Astrocyte (in vitro differentiated cells and primary cell): ENCODE data around the gene CHSY1. TPM values are rescaled to one million over a fixed set of nuclear protein-coding genes. Genes with fewer than 3 reads are reported as not detected.

Source experiments
- DNase-seq: peaks from one replicate; pipeline ENCODE4 v3.0.0-alpha.2; 2010; ENCODE audit warnings: low read depth
- FAIRE-seq: peaks from 2 replicates; lab custom pipeline; 2011; peaks lifted over from hg19 to GRCh38; lab: Jason Lieb, UNC
- H2AFZ ChIP-seq: 2 replicates; pipeline ENCODE4 v1.6.0; 2012; ENCODE audit warnings: low read depth, low read length, inconsistent platforms
- H3K27ac ChIP-seq: 2 replicates; pipeline ENCODE4 v1.5.1; 2011; ENCODE audit warnings: low read depth, low read length, inconsistent platforms
- H3K27me3 ChIP-seq: 2 replicates; pipeline ENCODE4 v1.6.0; 2011; ENCODE audit warnings: low read length, inconsistent platforms; ENCODE audit not compliant: insufficient read depth
- H3K36me3 ChIP-seq: 2 replicates; pipeline ENCODE4 v1.5.1; 2011; ENCODE audit warnings: low read length, inconsistent platforms; ENCODE audit not compliant: insufficient read depth
- H3K4me1 ChIP-seq: 2 replicates; pipeline ENCODE4 v1.5.1; 2011; ENCODE audit warnings: low read length, inconsistent platforms; ENCODE audit not compliant: insufficient read depth
- H3K4me2 ChIP-seq: 2 replicates; pipeline ENCODE4 v1.6.0; 2012; ENCODE audit warnings: low read length, inconsistent platforms
- H3K4me3 ChIP-seq: 2 replicates; pipeline ENCODE4 v1.5.1; 2011; ENCODE audit warnings: low read depth, mild to moderate bottlenecking, low read length, inconsistent platforms; ENCODE audit not compliant: insufficient read depth
- H3K79me2 ChIP-seq: 2 replicates; pipeline ENCODE4 v1.6.0; 2012; ENCODE audit warnings: mild to moderate bottlenecking, low read length, inconsistent platforms; ENCODE audit not compliant: insufficient read depth
- H3K9ac ChIP-seq: 2 replicates; pipeline ENCODE4 v1.6.0; 2012; ENCODE audit warnings: mild to moderate bottlenecking, low read length, inconsistent platforms
- H3K9me3 ChIP-seq: 2 replicates; pipeline ENCODE4 v1.5.1; 2012; ENCODE audit warnings: low read depth, mild to moderate bottlenecking, low read length, inconsistent platforms; ENCODE audit not compliant: insufficient read depth
- H4K20me1 ChIP-seq: 2 replicates; pipeline ENCODE4 v1.6.0; 2012; ENCODE audit warnings: low read length, inconsistent platforms; ENCODE audit not compliant: insufficient read depth
- H3K27ac Mint-ChIP-seq: one replicate; pipeline ENCODE4 v1.8.0; 2021; ENCODE audit warnings: mild to moderate bottlenecking, mixed read lengths; ENCODE audit not compliant: unreplicated experiment
- H3K27me3 Mint-ChIP-seq: one replicate; pipeline ENCODE4 v1.8.0; 2021; ENCODE audit warnings: low read depth, mixed read lengths; ENCODE audit not compliant: unreplicated experiment
- H3K36me3 Mint-ChIP-seq: one replicate; pipeline ENCODE4 v1.8.0; 2021; ENCODE audit warnings: low read depth, mixed read lengths; ENCODE audit not compliant: unreplicated experiment
- H3K4me1 Mint-ChIP-seq: one replicate; pipeline ENCODE4 v1.8.0; 2021; ENCODE audit warnings: low read depth, mixed read lengths; ENCODE audit not compliant: unreplicated experiment
- H3K4me3 Mint-ChIP-seq: one replicate; pipeline ENCODE4 v1.8.0; 2021; ENCODE audit warnings: mild to moderate bottlenecking, moderate library complexity, mixed read lengths; ENCODE audit not compliant: unreplicated experiment
- H3K9me3 Mint-ChIP-seq: one replicate; pipeline ENCODE4 v1.8.0; 2021; ENCODE audit warnings: mild to moderate bottlenecking, mixed read lengths; ENCODE audit not compliant: unreplicated experiment
- CTCF ChIP-seq: IDR thresholded peaks from 2 replicates; pipeline ENCODE4 v1.5.1; 2011; ENCODE audit warnings: low read depth, mild to moderate bottlenecking, inconsistent platforms, low read length, moderate library complexity; ENCODE audit not compliant: insufficient read depth
- EZH2 ChIP-seq: IDR thresholded peaks from 2 replicates; pipeline ENCODE4 v1.6.1; 2012; ENCODE audit warnings: mild to moderate bottlenecking, low read length, inconsistent platforms; ENCODE audit not compliant: insufficient read depth
- total RNA-seq: library from RNA; stranded (reverse); gene quantifications from 2 replicates; pipeline ENCODE4 v1.2.1, GENCODE V29; 2021

The CHSY1 gene
- total RNA-seq, 1 donor from 2014 or later = 42.2 TPM

GRCh38 chr15:101148166-101148880 lies 103.5 kb downstream of the CHSY1 start:
- no peaks in the 10 kb centered on the region for H4K20me1 ChIP-seq
- H3K4me1 ChIP-seq = peaks cover 8% of the 10 kb centered on the region
- no peak overlapping the region for H3K4me2 ChIP-seq
- Mint-ChIP-seq H3K36me3 (no peaks in the 10 kb centered on the region), H3K27me3 (peaks cover 5% of the 10 kb centered on the region), H3K9me3 (no peaks in the 10 kb centered on the region), H3K27ac (no peak overlapping the region), H3K4me1 (peaks cover 2% of the 10 kb centered on the region), H3K4me3 (no peak overlapping the region)
- FAIRE-seq (no peak), DNase-seq (no peak)
- no peak overlapping the region for H3K9ac ChIP-seq
- no peaks in the 10 kb centered on the region for H3K79me2 ChIP-seq
- TF ChIP-seq CTCF = no peak
- no peak overlapping the region for H2AFZ ChIP-seq
- H3K36me3 ChIP-seq = no peaks in the 10 kb centered on the region
- H3K27ac ChIP-seq = no peak overlapping the region
- no peak overlapping the region for H3K4me3 ChIP-seq
- H3K9me3 ChIP-seq = no peaks in the 10 kb centered on the region
- H3K27me3 ChIP-seq = no peaks in the 10 kb centered on the region

DNA sequence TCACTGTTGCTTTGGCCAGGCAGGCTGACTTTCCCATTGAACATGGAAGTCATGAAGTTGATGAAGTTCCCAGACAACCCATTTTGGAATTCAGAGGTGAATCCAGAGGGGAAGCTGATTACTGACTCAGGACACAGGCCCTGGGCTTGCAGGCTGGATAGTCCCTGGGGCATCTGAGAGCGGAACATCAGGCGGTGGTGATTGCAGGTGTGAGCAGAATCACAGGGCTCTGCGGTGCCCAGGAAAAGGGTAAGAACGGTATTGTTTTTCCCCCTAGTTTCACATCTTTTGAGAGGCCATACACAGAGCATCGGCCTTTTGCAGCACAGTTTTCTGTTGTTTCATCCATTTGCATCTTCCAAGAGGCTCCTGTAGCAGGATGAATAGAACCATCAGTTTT lies 104.7 kb downstream of the CHSY1 start:
- Mint-ChIP-seq H3K9me3 (no peaks in the 10 kb centered on the region), H3K36me3 (no peaks in the 10 kb centered on the region), H3K4me3 (no peak overlapping the region), H3K27ac (no peak overlapping the region), H3K4me1 (peaks cover 2% of the 10 kb centered on the region), H3K27me3 (peaks cover 5% of the 10 kb centered on the region)
- Histone ChIP-seq H3K9me3 (no peaks in the 10 kb centered on the region), H2AFZ (no peak overlapping the region), H3K4me1 (peaks cover 8% of the 10 kb centered on the region), H4K20me1 (no peaks in the 10 kb centered on the region), H3K79me2 (no peaks in the 10 kb centered on the region), H3K27me3 (no peaks in the 10 kb centered on the region), H3K4me3 (no peak overlapping the region), H3K9ac (no peak overlapping the region), H3K4me2 (no peak overlapping the region), H3K36me3 (no peaks in the 10 kb centered on the region), H3K27ac (no peak overlapping the region)
- TF ChIP-seq EZH2 = no peak
- no peak for TF ChIP-seq CTCF
- FAIRE-seq (no peak), DNase-seq (no peak)

DNA sequence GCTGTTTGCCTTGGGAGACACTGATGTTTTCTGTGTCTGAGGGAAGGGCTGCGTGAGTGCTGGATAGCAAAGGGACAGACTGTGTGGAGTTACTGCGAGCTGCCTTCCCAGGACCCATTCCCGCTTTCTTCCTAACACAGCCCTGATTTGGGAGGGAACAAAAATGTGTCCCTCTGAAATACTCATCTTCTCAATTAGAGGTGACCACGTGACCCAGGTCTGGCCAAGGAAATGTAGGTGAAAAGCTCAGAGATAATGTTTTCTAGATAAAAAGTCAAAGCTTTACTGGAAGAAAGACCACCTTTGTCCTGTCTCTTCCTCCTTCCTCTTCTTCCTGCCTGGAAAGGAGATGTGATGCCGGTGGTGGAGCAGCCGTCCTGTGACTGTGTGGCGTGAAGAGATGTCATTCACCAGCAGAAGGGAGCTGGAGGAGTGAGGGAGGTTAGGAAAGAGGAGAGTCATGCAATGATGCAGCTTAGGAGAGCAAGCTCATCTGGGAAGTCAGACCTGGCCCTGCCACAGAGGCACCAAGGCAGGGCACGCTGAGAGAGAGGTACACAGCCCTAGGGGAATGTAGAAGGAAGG lies 105.6 kb downstream of the CHSY1 start:
- H3K27me3 Mint-ChIP-seq = peaks cover 5% of the 10 kb centered on the region
- Histone ChIP-seq H3K4me3 (no peak overlapping the region), H3K4me2 (no peak overlapping the region), H3K4me1 (peaks cover 8% of the 10 kb centered on the region), H3K9me3 (no peaks in the 10 kb centered on the region), H3K79me2 (no peaks in the 10 kb centered on the region), H3K27me3 (no peaks in the 10 kb centered on the region), H2AFZ (no peak overlapping the region), H3K27ac (no peak overlapping the region), H3K36me3 (no peaks in the 10 kb centered on the region), H3K9ac (no peak overlapping the region), H4K20me1 (no peaks in the 10 kb centered on the region)
- H3K36me3 Mint-ChIP-seq = no peaks in the 10 kb centered on the region
- DNase-seq = no peak
- peaks cover 2% of the 10 kb centered on the region for H3K4me1 Mint-ChIP-seq
- no peak overlapping the region for H3K4me3 Mint-ChIP-seq
- FAIRE-seq = no peak
- H3K9me3 Mint-ChIP-seq = no peaks in the 10 kb centered on the region
- H3K27ac Mint-ChIP-seq = no peak overlapping the region
- TF ChIP-seq EZH2 (no peak), CTCF (no peak)
